GM12878 (cell line): Measurements from ENCODE around the gene TSR3. TPM values are rescaled to one million over a fixed set of nuclear protein-coding genes. Genes with fewer than 3 reads are reported as not detected.

Experiments used
- ATAC-seq: fragments of 200-7000 bp; cut with Tn5 transposase; 3 replicates; pipeline ENCODE4 v1.9.1; 2020; ENCODE audit warnings: mild to moderate bottlenecking, moderate library complexity
- BruUV-seq: library from RNA; stranded (reverse); fragments of 400-500 nt; replicated peaks from 2 replicates; lab custom pipeline; 2021; lab: Mats Ljungman, UMichigan
- CTCF ChIA-PET: fragments of 300-600 bp; sonication (Branson Sonifier 250); formaldehyde crosslinking; extraction: SDS; loops from one replicate; lab custom pipeline; 2021; ENCODE audit warnings: inconsistent platforms; lab: Yijun Ruan, JAX
- POLR2A ChIA-PET: fragments of 350-600 bp; formaldehyde crosslinking; extraction: SDS; loops from one replicate; lab custom pipeline; 2021; ENCODE audit warnings: inconsistent platforms; lab: Charles Lee
- RAD21 ChIA-PET: fragments of 300-600 bp; sonication (Branson Sonifier 250); formaldehyde crosslinking; loops from one replicate; lab custom pipeline; 2023; ENCODE audit warnings: antibody characterized with exemption; ENCODE audit not compliant: unreplicated experiment; lab: Charles Lee
- SMC1A ChIA-PET: fragments of 300-600 bp; sonication (Branson Sonifier 250); formaldehyde crosslinking; loops from one replicate; lab custom pipeline; 2023; ENCODE audit not compliant: unreplicated experiment, uncharacterized antibody; lab: Charles Lee
- DNase-seq: peaks from one replicate; pipeline ENCODE4 v3.0.0-alpha.2; 2011; ENCODE audit warnings: low read depth, low spot score
- FAIRE-seq: peaks from 3 replicates; lab custom pipeline; 2011; peaks lifted over from hg19 to GRCh38; lab: Jason Lieb, UNC
- H2AFZ ChIP-seq: 2 replicates; pipeline ENCODE4 v1.6.0; 2011; ENCODE audit warnings: low read depth, low read length, control low read depth; ENCODE audit not compliant: control insufficient read depth
- H3K27ac ChIP-seq: 2 replicates; pipeline ENCODE4 v1.5.1; 2011; ENCODE audit warnings: control low read depth; ENCODE audit not compliant: control insufficient read depth, insufficient read depth
- H3K27me3 ChIP-seq, 2 experiments: replicated peaks in 1 of 2; 2 replicates each; pipeline versions ENCODE4 v1.6.0 to v1.6.1; 2011; ENCODE audit warnings: low read length in 1 of 2; ENCODE audit not compliant: control insufficient read depth in 2 of 2, insufficient read depth in 2 of 2
- H3K36me3 ChIP-seq, 2 experiments: 2 replicates each; pipeline ENCODE4 v1.5.1; 2011; ENCODE audit warnings: low read length in 1 of 2; ENCODE audit not compliant: control insufficient read depth in 2 of 2, insufficient read depth in 2 of 2
- H3K4me1 ChIP-seq: 2 replicates; pipeline ENCODE4 v1.6.1; 2011; ENCODE audit warnings: mild to moderate bottlenecking, low read length, moderate library complexity, mixed read lengths; ENCODE audit not compliant: control insufficient read depth, insufficient read depth
- H3K4me2 ChIP-seq: 2 replicates; pipeline ENCODE4 v1.6.0; 2011; ENCODE audit warnings: control low read depth; ENCODE audit not compliant: control insufficient read depth, insufficient read depth
- H3K4me3 ChIP-seq: fragments of 200-600 bp; sonication (generic); 2 replicates; pipeline ENCODE4 v1.5.1; 2016
- H3K79me2 ChIP-seq: 2 replicates; pipeline ENCODE4 v1.6.0; 2011; ENCODE audit warnings: low read length; ENCODE audit not compliant: control insufficient read depth, insufficient read depth
- H3K9ac ChIP-seq: 2 replicates; pipeline ENCODE4 v1.8.0; 2011; ENCODE audit warnings: low read length, control low read depth, mixed read lengths; ENCODE audit not compliant: control insufficient read depth, insufficient read depth
- H3K9me3 ChIP-seq: replicated peaks from 3 replicates; pipeline ENCODE4 v1.5.1; 2011; ENCODE audit warnings: mild to moderate bottlenecking, low read length; ENCODE audit not compliant: control insufficient read depth, insufficient read depth
- H4K20me1 ChIP-seq: 2 replicates; pipeline ENCODE4 v1.6.0; 2011; ENCODE audit not compliant: control insufficient read depth, insufficient read depth
- BCL11A ChIP-seq: IDR thresholded peaks from 2 replicates; pipeline ENCODE4 v1.6.1; 2011; ENCODE audit warnings: low read depth, low read length
- CBX5 ChIP-seq: sonication (generic); IDR thresholded peaks from 2 replicates; pipeline ENCODE4 v1.6.1; 2016; ENCODE audit warnings: low read depth, moderate library complexity, mild to moderate bottlenecking, inconsistent platforms
- EZH2 ChIP-seq: IDR thresholded peaks from 2 replicates; pipeline ENCODE4 v1.6.1; 2012; ENCODE audit warnings: low read depth, mild to moderate bottlenecking, control low read depth, inconsistent platforms, low read length, borderline replicate concordance; ENCODE audit not compliant: control insufficient read depth
- POLR2A ChIP-seq: IDR thresholded peaks from 2 replicates; pipeline ENCODE4 v1.6.1; 2011; ENCODE audit warnings: low read depth, mild to moderate bottlenecking, low read length
- TBL1XR1 ChIP-seq: IDR thresholded peaks from 2 replicates; pipeline ENCODE4 v1.6.1; 2012; ENCODE audit warnings: low read depth, low read length, improper control_type of control experiment
- WGBS: methylation state at CpG from one replicate; pipeline ENCODE4 v1.1.6; 2016; ENCODE audit warnings: low lambda C conversion rate; ENCODE audit not compliant: insufficient replicate concordance, insufficient coverage; ENCODE audit errors: missing lambda C conversion rate; 5-methylcytosine and 5-hydroxymethylcytosine counted together
- in situ Hi-C: fragments of 300-500 bp; cut with MboI; formaldehyde crosslinking; loops from 9 replicates; pipeline ENCODE4 v1.14.3; 2018; ENCODE audit warnings: mixed read lengths
- intact Hi-C: fragments of 100-400 bp; cut with micrococcal nuclease; formaldehyde crosslinking; loops from one replicate; pipeline ENCODE4 v1.14.2; 2022; ENCODE audit not compliant: unreplicated experiment
- polyA plus RNA-seq, 11 experiments: library from polyadenylated mRNA; depleted of rRNA in 4 of 11; unstranded in 6 of 11; stranded (reverse) in 5 of 11; fragments of >200 nt; fragmentation: Nextera tagmentation in 4 of 11; fragmentation: Illumina TruSeq in 1 of 11; extraction: Ambion mirVana in 4 of 11; extraction: Trizol in 1 of 11; gene quantifications; 1 replicate in 1 of 11; 2 replicates in 10 of 11; pipeline versions ENCODE4 v1.2.1 to v1.2.3, GENCODE V29; 2011 to 2016; ENCODE audit warnings: inconsistent platforms in 2 of 11, missing spikeins in 2 of 11, low read depth in 1 of 11
- total RNA-seq, 4 experiments: library from RNA; depleted of rRNA in 3 of 4; stranded (reverse); fragments of >200 nt in 3 of 4; fragmentation: Illumina TruSeq in 1 of 4; extraction: Trizol in 1 of 4; gene quantifications; 2 replicates each; pipeline versions ENCODE4 v1.2.1 to v1.2.3, GENCODE V29; 2013 to 2021

Gene TSR3
- total and polyA plus RNA-seq, 10 of the 15 experiments (the other 5 are each of a cell fraction or from before 2014, with no cell fraction given), result 3.4 to 108 (median 46.9) TPM

- intact Hi-C loops, result no loop called here
- DNase-seq (no peak), FAIRE-seq (no peak), ATAC-seq (no peak)
- no peaks in the 10 kb centered on the region for H3K4me1 ChIP-seq
- ChIA-PET SMC1A (no interaction called here), POLR2A (no interaction called here), RAD21 (no interaction called here), CTCF (interaction anchor here (2.7 kb wide), 1 partner anchor 46 kb away, joined by 11 read pairs; no protein-coding TSS in a partner anchor)
- WGBS, result 94% methylated on average over 29 of the region's 29 CpGs
- no peak overlapping the region for H3K27ac ChIP-seq
- TF ChIP-seq POLR2A, result peak; percentile 48
- no peak for TF ChIP-seq EZH2
- in situ Hi-C loops, result no loop called here
- H3K9ac ChIP-seq, result no peak overlapping the region
- no peak overlapping the region for H2AFZ ChIP-seq
- H3K4me3 ChIP-seq, result no peak overlapping the region
- no peak overlapping the region for H3K4me2 ChIP-seq
- peaks cover 16 to 32% of the 10 kb centered on the region in 2 experiments for H3K36me3 ChIP-seq
- H3K79me2 ChIP-seq, result no peaks in the 10 kb centered on the region
- no peaks in the 10 kb centered on the region for H4K20me1 ChIP-seq
- H3K9me3 ChIP-seq, result no peaks in the 10 kb centered on the region
- BruUV-seq, result no TSS peak
- H3K27me3 ChIP-seq, result no peaks in the 10 kb centered on the region
These were observed 14.5 kb upstream of the TSR3 start for GRCh38 chr16:1366060-1366711.

- WGBS, result 82% methylated on average over 22 of the region's 22 CpGs
- DNase-seq (no peak), FAIRE-seq (no peak), ATAC-seq (no peak)
- no peak overlapping the region for H3K4me3 ChIP-seq
- H3K4me1 ChIP-seq, result no peaks in the 10 kb centered on the region
- H3K4me2 ChIP-seq, result no peak overlapping the region
- ChIA-PET CTCF (interaction anchor here (0.6 to 2.7 kb wide), 11 partner anchors 11 to 418 kb away, joined by 3 to 11 read pairs (median 5); partner anchors contain the start of genes CCDC154, NUBP2 and SPSB3), POLR2A (no interaction called here), SMC1A (interaction anchor here (1.1 to 1.5 kb wide), 3 partner anchors 57 to 99 kb away, joined by 3 to 4 read pairs (median 3); no protein-coding TSS in a partner anchor), RAD21 (no interaction called here)
- intact Hi-C loops, result no loop called here
- no peaks in the 10 kb centered on the region for H3K9me3 ChIP-seq
- H3K9ac ChIP-seq, result no peak overlapping the region
- no peaks in the 10 kb centered on the region for H3K79me2 ChIP-seq
- no peak overlapping the region for H2AFZ ChIP-seq
- no peaks in the 10 kb centered on the region for H3K27me3 ChIP-seq
- no TSS peak for BruUV-seq
- in situ Hi-C loops, result no loop called here
- H3K36me3 ChIP-seq, result peaks cover 16 to 28% of the 10 kb centered on the region in 2 experiments
- H4K20me1 ChIP-seq, result no peaks in the 10 kb centered on the region
- H3K27ac ChIP-seq, result no peak overlapping the region
- TF ChIP-seq CBX5 (no peak), POLR2A (peak; percentile 20; the same call in 1 of the 2 replicates), TBL1XR1 (no peak), BCL11A (no peak)
These were observed 12.8 kb upstream of the TSR3 start for GRCh38 chr16:1364510-1364909.
